HL-60/S4 treated with retinoic acid at 250 ng/mL for 4 days and 3 days (cell line): ENCODE measurements around the gene COPG2.
"Not testable (repeated sequence)": the region's sequence is repeated elsewhere in the genome, so short reads cannot be mapped to it uniquely, and the experiment has no call there.

ENCODE experiments used
- in situ Hi-C: fragments of 300-500 bp; cut with MboI; formaldehyde crosslinking; loops from 2 replicates; pipeline ENCODE4 v1.7.0; 2022; ENCODE audit warnings: low sequenced_read_pairs

COPG2 gene

GRCh38 chr7:130654850-130655249 lies 13.7 kb downstream of the COPG2 start:
- in situ Hi-C loops: no loop called here

DNA sequence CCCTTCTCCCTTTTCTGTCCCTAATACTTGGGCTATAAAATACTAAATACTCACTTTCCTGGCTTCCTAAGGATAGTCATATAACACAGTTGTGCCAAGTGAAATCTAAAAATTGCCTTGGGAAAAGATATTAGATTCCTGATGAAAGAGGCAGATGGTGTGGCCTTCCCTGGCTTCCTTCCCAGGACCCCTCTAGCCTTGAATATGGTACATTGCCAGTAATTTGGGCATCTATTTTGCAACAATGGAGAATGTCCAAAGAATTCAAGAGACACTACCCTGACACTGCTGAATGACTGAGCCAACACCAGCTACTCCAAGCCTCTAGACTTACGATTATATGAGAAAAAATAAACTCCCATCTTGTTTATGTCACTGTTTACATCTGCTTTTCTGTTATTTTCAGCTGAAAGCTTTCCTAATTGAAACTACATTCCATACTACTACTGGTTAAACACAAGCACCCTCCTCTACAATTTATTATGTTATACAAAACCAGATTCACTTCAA lies 17.9 kb downstream of the COPG2 start:
- in situ Hi-C loops: no loop called here

DNA sequence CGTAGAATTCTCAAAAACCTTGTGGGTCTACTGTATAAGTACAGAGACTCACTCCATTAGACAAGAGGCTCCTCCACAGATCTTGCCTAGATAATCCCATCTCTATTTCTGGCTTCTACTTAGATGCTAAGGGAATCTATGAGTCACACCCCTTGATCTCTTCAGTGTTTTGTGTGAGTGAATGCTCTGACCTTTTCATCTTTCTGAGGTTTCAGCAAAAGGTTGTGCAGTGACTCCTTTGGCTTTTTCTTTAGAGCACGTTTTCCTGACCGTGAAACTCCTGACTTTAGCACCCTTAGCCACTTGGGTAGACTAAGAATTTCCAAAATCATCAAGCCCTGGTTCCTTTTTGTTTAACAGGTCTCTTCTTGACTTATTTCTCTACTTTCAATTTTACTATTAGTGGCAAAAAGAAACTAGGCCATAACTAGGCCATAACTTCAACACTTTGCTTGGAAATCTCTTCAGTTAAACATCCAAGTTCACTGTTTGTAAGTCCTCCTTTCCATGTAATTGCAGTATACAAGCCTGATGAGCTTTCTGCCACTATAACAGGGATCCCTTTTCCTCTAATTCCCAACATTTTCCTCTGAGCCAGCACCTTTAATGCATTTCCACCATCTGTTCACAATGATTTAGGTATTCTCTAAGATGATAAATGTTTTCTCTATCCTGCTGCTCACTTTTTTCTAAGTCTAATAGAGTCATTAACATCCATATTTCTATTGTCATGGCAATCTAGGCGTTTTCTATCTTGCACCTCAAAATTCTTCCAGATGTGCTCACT lies 19.4 kb downstream of the COPG2 start:
- in situ Hi-C loops: no loop called here

DNA sequence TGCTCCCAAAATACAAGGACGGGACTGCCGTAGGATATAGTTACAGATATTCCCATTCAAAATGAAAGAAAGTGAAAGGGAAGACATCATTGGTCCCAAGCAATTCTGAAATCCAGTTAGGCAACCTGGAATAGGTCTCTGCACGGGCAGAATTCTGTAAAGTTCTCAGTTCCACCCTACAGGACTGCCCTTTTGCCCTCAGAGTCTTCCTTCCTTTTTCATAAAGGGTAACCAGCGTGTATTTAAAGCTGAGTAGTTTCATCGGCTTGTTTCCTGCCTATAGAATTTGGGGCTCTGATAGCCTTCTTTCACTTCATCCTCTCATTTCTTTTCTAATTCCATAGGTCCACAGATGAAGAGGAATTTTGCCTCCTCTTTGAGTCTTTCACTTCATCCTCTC lies 20.0 kb downstream of the COPG2 start:
- in situ Hi-C loops: no loop called here

DNA sequence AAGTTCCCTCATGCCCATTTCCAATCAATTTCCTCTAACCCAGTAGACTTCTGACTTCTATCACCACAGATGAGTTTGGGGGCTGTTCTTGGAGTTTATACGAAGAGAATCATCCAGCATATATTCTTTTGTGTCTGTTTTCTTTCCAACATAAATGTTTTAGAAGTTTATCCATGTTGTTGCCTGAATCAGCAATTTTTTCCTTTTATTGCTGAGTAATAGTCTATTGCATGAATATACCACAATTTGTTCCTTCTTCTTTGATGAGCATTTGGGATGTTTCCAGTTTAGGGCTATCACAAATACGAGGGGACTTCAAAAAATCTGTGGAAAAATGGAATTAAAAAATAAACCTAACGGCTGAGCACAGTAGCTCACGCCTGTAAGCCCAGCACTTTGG lies 26.2 kb downstream of the COPG2 start:
- in situ Hi-C loops: no loop called here

DNA sequence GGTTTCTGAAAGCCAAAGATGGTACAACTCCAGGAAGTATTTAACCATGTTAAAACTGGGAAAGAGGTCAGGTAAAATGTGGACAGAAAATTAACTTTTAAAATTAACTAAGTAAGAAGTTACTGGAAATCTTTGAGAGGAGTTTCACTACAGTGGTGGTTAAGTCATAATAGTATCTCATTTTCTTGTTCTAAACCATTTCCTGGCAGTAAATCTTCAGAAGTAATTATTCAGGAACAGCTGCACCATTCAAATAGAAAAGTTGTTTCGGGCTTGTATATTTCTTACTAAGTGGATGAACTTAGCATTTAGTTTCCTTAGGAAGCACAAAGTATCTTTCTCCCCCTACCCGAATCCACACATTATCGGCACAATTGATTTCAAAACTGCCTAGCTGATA lies 27.1 kb downstream of the COPG2 start:
- in situ Hi-C loops: no loop called here

DNA sequence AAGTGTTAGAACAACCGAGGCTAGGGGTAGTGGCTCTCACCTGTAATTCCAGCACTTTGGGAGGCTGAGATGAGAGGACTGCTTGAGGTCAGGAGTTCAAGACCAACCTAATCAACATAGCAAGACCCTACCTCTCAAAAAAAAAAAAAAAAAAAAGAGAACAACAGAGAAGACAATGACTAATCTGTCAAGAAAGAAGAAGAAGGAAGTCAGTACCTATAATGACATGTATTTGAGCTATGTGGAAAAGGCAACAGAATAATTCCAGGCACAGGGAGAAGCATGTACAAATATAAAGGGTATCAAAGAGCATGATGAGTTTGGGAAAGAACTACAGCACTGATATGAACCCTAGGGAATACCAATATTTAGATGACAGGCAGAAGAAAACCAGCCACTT lies 27.5 kb downstream of the COPG2 start:
- in situ Hi-C loops: no loop called here

DNA sequence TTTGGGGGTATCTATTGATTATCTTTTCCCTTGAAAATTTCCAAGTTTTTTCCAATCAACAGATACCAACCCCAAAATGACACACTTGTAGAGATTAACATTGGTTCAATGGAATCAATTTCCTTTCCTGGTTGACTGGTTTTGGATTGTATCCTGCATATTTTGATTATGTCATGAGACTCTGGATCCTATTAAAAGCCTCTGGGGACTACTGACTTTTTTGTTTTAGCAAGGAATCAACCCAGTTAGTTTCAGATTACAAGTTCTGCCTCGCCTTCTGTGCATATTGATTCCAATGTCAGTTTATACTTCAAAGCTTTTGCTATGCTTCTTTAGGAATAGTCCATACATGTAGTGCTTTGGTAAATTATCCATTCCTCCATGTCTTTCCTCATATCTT lies 29.2 kb downstream of the COPG2 start:
- in situ Hi-C loops: no loop called here

DNA sequence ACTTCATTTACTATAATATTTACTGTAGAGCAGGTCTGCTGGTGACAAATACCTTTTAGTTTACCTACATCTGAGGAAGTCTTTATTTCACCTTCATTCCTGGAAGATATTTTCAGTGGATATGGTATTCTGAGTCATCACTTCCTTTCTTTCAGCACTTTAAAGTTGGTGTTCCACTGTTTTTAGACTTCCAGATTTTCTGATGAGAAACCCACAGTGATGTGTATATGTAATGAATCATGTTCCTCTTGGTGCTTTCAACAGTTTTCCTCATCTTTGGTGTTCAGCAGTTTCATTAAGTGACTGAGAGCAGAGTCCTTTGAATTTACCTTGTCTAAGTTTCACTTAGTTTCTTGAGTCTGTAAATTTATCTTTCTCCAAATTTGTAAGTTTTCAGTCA lies 36.4 kb downstream of the COPG2 start:
- in situ Hi-C loops: no loop called here

- in situ Hi-C loops: no loop called here
Measured at GRCh38 chr7:130628901-130629300, 39.6 kb downstream of the COPG2 start.

- in situ Hi-C loops: no loop called here
Measured at GRCh38 chr7:130627775-130628174, 40.8 kb downstream of the COPG2 start.

- in situ Hi-C loops: no loop called here
Measured at GRCh38 chr7:130622866-130623265, 45.7 kb downstream of the COPG2 start.

GRCh38 chr7:130615583-130615982 lies 53.0 kb downstream of the COPG2 start:
- in situ Hi-C loops: no loop called here

DNA sequence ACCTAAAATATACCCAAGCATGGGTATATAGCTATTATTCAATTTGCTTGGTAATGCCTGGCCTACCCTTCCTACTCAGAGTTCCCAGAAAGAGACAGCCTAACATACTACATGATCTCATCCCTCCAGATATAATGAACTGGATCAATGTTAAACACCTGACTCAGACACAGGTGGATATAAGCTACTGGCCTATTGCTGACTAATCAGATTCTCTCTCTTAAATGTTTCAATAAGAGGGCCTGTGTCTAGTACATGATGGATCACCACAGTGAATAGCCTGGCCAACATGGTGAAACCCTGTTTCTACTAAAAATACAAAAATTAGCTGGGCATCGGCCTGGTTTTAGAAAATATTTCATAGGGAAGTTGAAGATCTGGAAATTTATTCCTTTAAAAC lies 54.1 kb downstream of the COPG2 start:
- in situ Hi-C loops: no loop called here

- in situ Hi-C loops: no loop called here
Measured at GRCh38 chr7:130611218-130611617, 57.3 kb downstream of the COPG2 start.

DNA sequence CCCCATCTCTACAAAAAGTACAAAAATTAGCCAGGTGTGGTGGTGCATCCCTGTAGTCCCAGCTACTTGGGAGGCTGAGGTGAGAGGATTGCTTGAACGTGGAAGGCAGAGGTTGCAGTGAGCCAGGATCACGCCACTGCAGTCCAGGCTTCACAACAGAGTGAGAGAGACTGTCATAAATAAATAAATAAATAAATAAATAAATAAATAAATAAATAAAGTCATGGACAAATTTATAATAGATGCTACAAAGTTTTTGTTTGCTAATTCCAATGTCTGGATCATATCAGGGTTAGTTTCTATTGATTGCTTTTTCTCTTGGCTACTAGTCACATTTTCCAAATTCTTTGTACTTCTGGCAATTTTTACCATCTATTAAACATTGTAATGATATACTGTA lies 61.5 kb downstream of the COPG2 start:
- in situ Hi-C loops: not testable (repeated sequence)

DNA sequence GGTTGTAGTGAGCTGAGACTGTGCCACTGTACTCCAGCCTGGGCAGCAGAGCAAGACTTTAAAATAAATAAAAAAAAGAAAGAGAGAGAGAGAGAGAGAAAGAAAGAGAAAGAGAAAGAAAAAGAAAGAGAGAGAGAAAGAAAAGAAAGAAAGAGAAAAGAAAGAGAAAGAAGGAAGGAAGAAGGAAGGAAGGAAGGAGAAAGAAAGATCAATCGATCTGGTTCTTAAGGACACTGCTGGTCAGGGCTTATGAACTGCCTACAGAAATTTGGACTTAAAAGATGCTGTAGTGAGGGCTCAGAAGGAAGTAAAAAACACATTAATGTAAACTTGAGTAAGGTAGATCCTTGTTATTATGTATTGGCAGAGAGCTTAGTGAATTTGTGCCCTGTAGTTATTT lies 62.4 kb downstream of the COPG2 start:
- in situ Hi-C loops: no loop called here

- in situ Hi-C loops: no loop called here
Measured at GRCh38 chr7:130598056-130598455, 70.5 kb downstream of the COPG2 start.

- in situ Hi-C loops: no loop called here
Measured at GRCh38 chr7:130595986-130596385, 72.6 kb downstream of the COPG2 start.

DNA sequence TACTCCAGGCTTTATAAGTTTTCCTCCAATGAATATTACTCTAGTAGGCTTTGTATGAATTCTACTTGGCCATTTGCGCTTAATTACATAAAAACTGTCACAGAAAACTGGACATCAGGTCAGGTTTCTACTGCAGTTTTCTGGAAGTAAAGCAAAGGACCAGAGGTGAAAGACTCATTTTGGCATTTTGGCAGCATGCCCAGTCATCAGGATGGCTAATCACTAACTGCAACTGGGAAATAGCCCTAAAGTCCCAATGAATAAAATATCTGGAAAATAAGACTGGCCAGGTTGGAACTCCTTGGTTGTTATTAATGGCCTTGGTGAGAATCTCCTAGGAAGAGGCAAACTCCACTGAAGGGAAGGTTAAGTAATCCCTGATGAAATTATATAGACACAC lies 75.5 kb downstream of the COPG2 start:
- in situ Hi-C loops: no loop called here

DNA sequence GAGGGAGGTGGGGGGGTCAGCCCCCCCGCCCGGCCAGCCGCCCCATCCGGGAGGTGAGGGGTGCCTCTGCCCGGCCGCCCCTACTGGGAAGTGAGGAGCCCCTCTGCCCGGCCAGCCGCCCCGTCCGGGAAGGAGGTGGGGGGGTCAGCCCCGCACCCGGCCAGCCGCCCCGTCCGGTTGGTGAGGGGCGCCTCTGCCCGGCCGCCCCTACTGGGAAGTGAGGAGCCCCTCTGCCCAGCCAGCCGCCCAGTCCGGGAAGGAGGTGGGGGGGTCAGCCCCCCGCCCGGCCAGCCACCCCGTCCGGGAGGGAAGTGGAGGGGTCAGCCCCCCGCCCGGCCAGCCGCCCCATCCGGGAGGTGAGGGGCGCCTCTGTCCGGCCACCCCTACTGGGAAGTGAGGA lies 77.1 kb downstream of the COPG2 start:
- in situ Hi-C loops: not testable (repeated sequence)

- in situ Hi-C loops: not testable (repeated sequence)
Measured at GRCh38 chr7:130585932-130586331, 82.6 kb downstream of the COPG2 start.

- in situ Hi-C loops: not testable (repeated sequence)
Measured at GRCh38 chr7:130575110-130575509, 93.4 kb downstream of the COPG2 start.
